NCI-H2029 treated with DMSO at 0.1 percent for 48 hours (cell line): ENCODE data around the gene PDHA1.

ENCODE experiments used
- DNase-seq: peaks from one replicate; lab custom pipeline; 2025; lab: John Stamatoyannopoulos, UW

The PDHA1 gene

GRCh38 chrX:19343535-19344408 is at the start of gene PDHA1:
Gene PDHA1, plus strand, starts transcription at chrX:19343927. Its CDS starts 111 bp downstream, at chrX:19344038.
- peak; percentile 45 for DNase-seq

- DNase-seq = no peak
Observed at GRCh38 chrX:19303256-19303880, 40.4 kb upstream of the PDHA1 start.

GRCh38 chrX:19326567-19326966 is 17.2 kb upstream of the PDHA1 start:
- no peak for DNase-seq

GRCh38 chrX:19331831-19332230 is 11.9 kb upstream of the PDHA1 start:
- no peak for DNase-seq

GRCh38 chrX:19332983-19333382 is 10.7 kb upstream of the PDHA1 start:
- DNase-seq = no peak

GRCh38 chrX:19334945-19335626 is 8.6 kb upstream of the PDHA1 start:
- no peak for DNase-seq

- no peak for DNase-seq
Observed at GRCh38 chrX:19342331-19342906, 1.3 kb upstream of the PDHA1 start.

GRCh38 chrX:19343085-19343534 is 617 bp upstream of the PDHA1 start:
- no peak for DNase-seq

- no peak for DNase-seq
Observed at GRCh38 chrX:19344661-19345060, 934 bp downstream of the PDHA1 start.

- no peak for DNase-seq
Observed at GRCh38 chrX:19347916-19348315, 4.2 kb downstream of the PDHA1 start.

- DNase-seq = no peak
Observed at GRCh38 chrX:19349264-19349663, 5.5 kb downstream of the PDHA1 start.

- DNase-seq = no peak
Observed at GRCh38 chrX:19350941-19351384, 7.2 kb downstream of the PDHA1 start.

- DNase-seq = no peak
Observed at GRCh38 chrX:19354625-19355024, 10.9 kb downstream of the PDHA1 start.

GRCh38 chrX:19358521-19358920 is 14.8 kb downstream of the PDHA1 start:
- DNase-seq = no peak

- no peak for DNase-seq
Observed at GRCh38 chrX:19360903-19361302, 17.2 kb downstream of the PDHA1 start.

- DNase-seq = no peak
Observed at GRCh38 chrX:19361701-19362100, 18.0 kb downstream of the PDHA1 start.

GRCh38 chrX:19368576-19368975 is 24.8 kb downstream of the PDHA1 start:
- no peak for DNase-seq

GRCh38 chrX:19370061-19370460 is 26.3 kb downstream of the PDHA1 start:
- DNase-seq = no peak

GRCh38 chrX:19372170-19372546 is 28.4 kb downstream of the PDHA1 start:
- DNase-seq = no peak

GRCh38 chrX:19372547-19373331 is 29.0 kb downstream of the PDHA1 start:
- DNase-seq = no peak

- DNase-seq = no peak
Observed at GRCh38 chrX:19373351-19373891, 29.7 kb downstream of the PDHA1 start.
